Measurements from ENCODE around the gene LGALS3BP. TPM values are rescaled to one million over a fixed set of nuclear protein-coding genes. Genes with fewer than 3 reads are reported as not detected.

LGALS3BP gene
- total and polyA plus RNA-seq, 2 of the 8 experiments (the other 6 are each of a cell fraction or from before 2014, with no cell fraction given), result 56.1 to 61.6 TPM

GRCh38 chr17:78935419-78936323, 44.1 kb downstream of the LGALS3BP start (continued):
- TF ChIP-seq EGR1 (IDR thresholded peaks at IDR 0.05; ENCODE audit: borderline replicate concordance, low read depth, low read length) (no peak), SIN3A (conservative IDR thresholded peaks at IDR 0.05 in 1 of 2, IDR thresholded peaks at IDR 0.05 in 1 of 2; ENCODE audit: low read depth in 1 of 2, low read length in 2 of 2) (no peak), ASH2L (IDR thresholded peaks at IDR 0.05; ENCODE audit: low read length) (no peak), RNF2 (IDR thresholded peaks at IDR 0.05; ENCODE audit: borderline replicate concordance, low read depth, low read length, missing control alignments, poor library complexity, severe bottlenecking) (no peak), JUN (IDR thresholded peaks at IDR 0.05; ENCODE audit: low read depth, low read length) (no peak), FOSL1 (IDR thresholded peaks at IDR 0.05; ENCODE audit: insufficient read depth, low read depth, low read length) (no peak), CEBPB (IDR thresholded peaks at IDR 0.05; ENCODE audit: low read depth, low read length) (no peak), CREB1 (IDR thresholded peaks at IDR 0.05) (no peak)

All from H1 (cell line).